ENCODE results near the gene CD209.
A peak's percentile ranks its signal among the peaks of the same experiment; 100 is the strongest.

CD209 gene

DNA sequence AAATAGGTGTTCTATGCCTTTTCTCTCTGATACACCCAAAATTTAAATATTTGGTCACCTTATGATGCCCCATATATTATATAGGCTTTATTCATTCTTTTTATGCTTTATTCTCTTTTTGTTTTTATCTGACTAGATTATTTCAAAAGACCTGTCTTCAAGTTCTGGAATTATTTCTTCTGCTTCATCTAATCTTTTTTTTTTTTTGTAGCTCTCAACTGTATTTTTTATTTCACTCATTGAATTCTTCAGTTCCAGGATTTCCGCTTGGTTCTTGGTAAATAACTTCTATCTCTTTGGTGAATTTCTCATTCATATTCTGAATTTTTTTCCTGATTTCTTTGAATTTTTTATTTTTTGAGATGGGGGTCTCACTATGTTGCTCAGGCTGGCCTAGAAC is 11.8 kb upstream of the CD209 start:
- TF ChIP-seq USF1 (IDR thresholded peaks at IDR 0.05) (no peak), CEBPB (IDR thresholded peaks at IDR 0.05) (no peak), TAF1 (IDR thresholded peaks at IDR 0.05; ENCODE audit: low read depth) (no peak)

DNA sequence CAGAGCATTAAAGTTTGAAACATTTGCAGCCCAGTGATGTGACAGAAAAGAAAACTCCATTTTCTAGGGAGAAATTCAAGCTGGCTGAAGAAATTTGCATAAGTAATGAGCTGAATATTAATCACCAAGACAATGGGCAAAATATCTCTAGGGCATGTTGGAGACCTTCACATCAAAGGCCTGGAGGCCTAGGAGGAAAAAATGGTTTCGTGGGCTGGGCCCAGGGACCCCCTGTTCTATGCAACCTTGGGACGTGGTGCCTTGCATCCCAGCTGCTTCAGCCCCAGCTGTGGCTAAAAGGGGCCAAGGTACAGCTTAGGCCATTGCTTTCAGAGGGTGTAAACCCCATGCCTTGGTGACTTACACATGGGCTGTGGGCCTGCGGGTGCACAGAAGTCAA is 10.0 kb upstream of the CD209 start:
- TF ChIP-seq MAX (IDR thresholded peaks at IDR 0.05) (no peak), NFIC (IDR thresholded peaks at IDR 0.05) (no peak)

- TF ChIP-seq RAD21 (IDR thresholded peaks at IDR 0.05; ENCODE audit: low read depth) (no peak), FOXM1 (IDR thresholded peaks at IDR 0.05; ENCODE audit: borderline replicate concordance, low read depth) (no peak), TCF12 (IDR thresholded peaks at IDR 0.05; ENCODE audit: low read depth) (no peak), EGR1 (IDR thresholded peaks at IDR 0.05) (no peak), CREB1 (IDR thresholded peaks at IDR 0.05; ENCODE audit: low read depth) (no peak), REST (IDR thresholded peaks at IDR 0.05; ENCODE audit: low read depth) (no peak), EP300 (IDR thresholded peaks at IDR 0.05; ENCODE audit: borderline replicate concordance) (no peak), ZBTB7A (IDR thresholded peaks at IDR 0.05; ENCODE audit: low read depth) (no peak), YY1 (IDR thresholded peaks at IDR 0.05; ENCODE audit: low read depth) (no peak), CEBPB (IDR thresholded peaks at IDR 0.05) (no peak), NFIC (IDR thresholded peaks at IDR 0.05) (no peak), TEAD4 (IDR thresholded peaks at IDR 0.05) (no peak), TAF1 (IDR thresholded peaks at IDR 0.05; ENCODE audit: low read depth) (no peak), USF1 (IDR thresholded peaks at IDR 0.05) (no peak), MAX (IDR thresholded peaks at IDR 0.05) (no peak)
Measured at GRCh38 chr19:7756258-7756657, 8.9 kb upstream of the CD209 start.

DNA sequence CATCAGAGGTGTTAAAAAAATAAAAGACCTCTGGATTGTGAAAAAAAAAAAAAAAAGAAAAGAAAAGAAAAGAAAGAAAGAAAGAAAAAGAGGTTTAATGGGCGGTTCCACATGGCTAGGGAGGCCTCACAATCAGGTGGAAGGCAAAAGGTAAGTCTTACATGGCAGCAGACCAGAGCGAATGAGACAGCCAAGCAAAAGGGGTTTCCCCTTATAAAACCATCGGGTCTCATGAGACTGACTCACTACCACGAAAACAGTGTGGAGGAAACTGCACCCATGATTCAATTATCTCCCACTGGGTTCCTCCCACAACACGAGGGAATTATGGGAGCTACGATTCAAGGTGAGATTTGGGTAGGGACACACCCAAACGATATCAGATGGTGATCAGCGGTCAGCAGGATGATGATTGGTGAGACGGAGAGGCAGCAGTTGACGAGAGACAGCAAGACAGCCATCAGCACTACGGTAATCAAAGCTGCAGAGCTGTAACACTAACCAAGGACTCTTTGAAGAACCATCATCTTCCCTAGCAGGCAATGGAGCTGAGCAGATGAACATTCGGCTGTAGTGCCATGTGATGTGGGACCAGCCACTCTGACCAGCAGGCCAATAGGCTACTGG is 3.9 kb upstream of the CD209 start:
- TF ChIP-seq RAD21 (IDR thresholded peaks at IDR 0.05; ENCODE audit: low read depth) (no peak), TEAD4 (IDR thresholded peaks at IDR 0.05) (no peak), YY1 (IDR thresholded peaks at IDR 0.05; ENCODE audit: low read depth) (no peak), TAF1 (IDR thresholded peaks at IDR 0.05; ENCODE audit: low read depth) (no peak), NFIC (IDR thresholded peaks at IDR 0.05) (no peak), USF1 (IDR thresholded peaks at IDR 0.05) (no peak), TCF12 (IDR thresholded peaks at IDR 0.05; ENCODE audit: low read depth) (no peak), ZBTB7A (IDR thresholded peaks at IDR 0.05; ENCODE audit: low read depth) (no peak), EGR1 (IDR thresholded peaks at IDR 0.05) (no peak), FOXM1 (IDR thresholded peaks at IDR 0.05; ENCODE audit: borderline replicate concordance, low read depth) (no peak), CREB1 (IDR thresholded peaks at IDR 0.05; ENCODE audit: low read depth) (no peak), CEBPB (IDR thresholded peaks at IDR 0.05) (no peak), EP300 (IDR thresholded peaks at IDR 0.05; ENCODE audit: borderline replicate concordance) (no peak)

GRCh38 chr19:7748756-7749155 is 1.4 kb upstream of the CD209 start:
- peak; percentile 61 for TF ChIP-seq RAD21 (IDR thresholded peaks at IDR 0.05; ENCODE audit: low read depth)
- TF ChIP-seq CEBPB (IDR thresholded peaks at IDR 0.05): no peak

- no peak for TF ChIP-seq NFIC (IDR thresholded peaks at IDR 0.05)
- TF ChIP-seq USF1 (IDR thresholded peaks at IDR 0.05): no peak
- TF ChIP-seq CREB1 (IDR thresholded peaks at IDR 0.05; ENCODE audit: low read depth): no peak
- TF ChIP-seq ZBTB7A (IDR thresholded peaks at IDR 0.05; ENCODE audit: low read depth): no peak
- no peak for TF ChIP-seq TEAD4 (IDR thresholded peaks at IDR 0.05)
- no peak for TF ChIP-seq EP300 (IDR thresholded peaks at IDR 0.05; ENCODE audit: borderline replicate concordance)
- no peak for TF ChIP-seq EGR1 (IDR thresholded peaks at IDR 0.05)
- no peak for TF ChIP-seq REST (IDR thresholded peaks at IDR 0.05; ENCODE audit: low read depth)
- TF ChIP-seq RAD21 (IDR thresholded peaks at IDR 0.05; ENCODE audit: low read depth): no peak
Measured at GRCh38 chr19:7748171-7748570, 837 bp upstream of the CD209 start.

Measured in Ishikawa (cell line).